Erythroblast (primary cell): ENCODE data around the gene RNU7-1.
A peak's percentile ranks its signal among the peaks of the same experiment; 100 is the strongest.

Experiments
- DNase-seq, 2 experiments: peaks; one replicate each; lab custom pipeline; 2025; lab: John Stamatoyannopoulos, UW
- GATA1 ChIP-seq: IDR thresholded peaks from 2 replicates; pipeline ENCODE4 v1.6.1; 2011; ENCODE audit warnings: low read depth, mild to moderate bottlenecking, control low read depth, low read length, moderate library complexity
- POLR2A ChIP-seq: IDR thresholded peaks from 2 replicates; pipeline ENCODE4 v1.6.1; 2011; ENCODE audit warnings: mild to moderate bottlenecking, low read length

The RNU7-1 gene

GRCh38 chr12:6965026-6965661 is 21.5 kb downstream of the RNU7-1 start:
- peak; percentile 42 for TF ChIP-seq POLR2A
- no peak for TF ChIP-seq GATA1
- DNase-seq: peak; percentile 91 to 93

- no peak for DNase-seq
- no peak for TF ChIP-seq POLR2A
- no peak for TF ChIP-seq GATA1
Observed at GRCh38 chr12:6965714-6966113, 22.1 kb downstream of the RNU7-1 start.

GRCh38 chr12:6966351-6966750 is 22.7 kb downstream of the RNU7-1 start:
- TF ChIP-seq GATA1: no peak
- no peak for TF ChIP-seq POLR2A
- no peak for DNase-seq

GRCh38 chr12:6967651-6968100 is 24.1 kb downstream of the RNU7-1 start:
- TF ChIP-seq GATA1 (no peak), POLR2A (no peak)
- DNase-seq: no peak

- TF ChIP-seq POLR2A: no peak
- no peak for TF ChIP-seq GATA1
- DNase-seq: no peak
Observed at GRCh38 chr12:6968426-6968825, 24.8 kb downstream of the RNU7-1 start.

GRCh38 chr12:6970096-6970527 is 26.5 kb downstream of the RNU7-1 start:
- TF ChIP-seq POLR2A: no peak
- no peak for TF ChIP-seq GATA1
- peak in 1 of 2 experiments; percentile 74 for DNase-seq

GRCh38 chr12:6974180-6974579 is 30.6 kb downstream of the RNU7-1 start:
- TF ChIP-seq POLR2A: no peak

GRCh38 chr12:6975297-6976032 is 31.8 kb downstream of the RNU7-1 start:
- DNase-seq: no peak
- peak; percentile 26 for TF ChIP-seq POLR2A
- TF ChIP-seq GATA1: no peak

More at GRCh38 chr12:6974180-6974579, 30.6 kb downstream of the RNU7-1 start:
- DNase-seq: no peak

DNA sequence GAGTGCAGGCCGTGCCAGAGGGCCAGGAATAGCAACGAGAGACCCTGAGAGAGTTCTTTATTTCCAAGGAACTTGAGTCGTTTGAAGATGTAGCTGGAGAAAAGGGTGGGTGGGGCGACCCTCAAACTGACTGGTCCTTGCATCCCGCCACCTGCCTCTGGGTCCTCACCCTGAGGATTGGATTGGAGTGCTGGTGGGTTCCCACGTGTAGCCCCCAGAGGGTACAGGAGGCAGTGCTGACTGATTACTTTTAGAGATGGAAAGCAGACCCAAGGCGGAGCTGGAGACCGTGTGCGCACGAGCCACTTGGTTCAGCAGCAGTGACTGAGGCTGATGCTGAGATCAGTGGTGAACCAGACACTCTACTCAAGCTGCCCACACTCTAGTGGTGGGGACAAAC is 34.0 kb downstream of the RNU7-1 start:
- DNase-seq: no peak
- no peak for TF ChIP-seq GATA1
- TF ChIP-seq POLR2A: no peak

GRCh38 chr12:6978188-6978587 is 34.6 kb downstream of the RNU7-1 start:
- TF ChIP-seq POLR2A: no peak
- no peak for TF ChIP-seq GATA1
- no peak for DNase-seq

DNA sequence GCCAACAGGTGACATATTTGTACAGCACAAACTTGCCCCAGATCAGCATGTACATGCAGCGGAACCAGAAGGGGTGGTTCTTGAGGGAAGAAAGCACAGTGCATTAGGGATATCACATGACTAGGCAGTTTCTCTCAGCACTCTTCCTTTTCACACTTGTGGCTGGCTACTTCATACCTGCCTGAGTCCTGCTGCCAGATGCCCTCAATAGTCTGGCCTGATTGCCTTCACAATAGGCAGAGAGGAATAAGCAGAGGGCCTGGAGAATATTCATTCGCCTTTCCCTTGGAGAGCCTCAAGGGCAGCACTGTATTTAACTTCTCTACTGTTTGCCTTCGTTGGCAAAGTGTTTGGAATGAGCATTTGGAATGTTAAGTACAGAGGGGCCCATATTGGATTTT is 35.0 kb downstream of the RNU7-1 start:
- peak in 1 of 2 experiments; percentile 18 for DNase-seq
- TF ChIP-seq GATA1: no peak
- TF ChIP-seq POLR2A: no peak

- DNase-seq: no peak
- TF ChIP-seq POLR2A (no peak), GATA1 (no peak)
Observed at GRCh38 chr12:6979021-6979420, 35.4 kb downstream of the RNU7-1 start.

GRCh38 chr12:6979453-6979852 is 35.8 kb downstream of the RNU7-1 start:
- TF ChIP-seq POLR2A: no peak
- no peak for TF ChIP-seq GATA1
- no peak for DNase-seq

- no peak for TF ChIP-seq POLR2A
- no peak for TF ChIP-seq GATA1
Observed at GRCh38 chr12:6980075-6980474, 36.5 kb downstream of the RNU7-1 start.

More at GRCh38 chr12:6980075-6980474, 36.5 kb downstream of the RNU7-1 start:
- DNase-seq: no peak
